Esophagus muscularis mucosa (tissue), 3 donors: ENCODE results near the gene MBD3L3.
"Not testable (repeated sequence)": the region's sequence is repeated elsewhere in the genome, so short reads cannot be mapped to it uniquely, and the experiment has no call there.

ENCODE experiments used
- CTCF ChIP-seq, 3 experiments: fragments of 200-600 bp in 2 of 3; fragments of 450-650 bp in 1 of 3; sonication (generic) in 2 of 3; IDR thresholded peaks; one replicate each; pipeline ENCODE4 v1.5.1; 2017 to 2019; ENCODE audit warnings: antibody characterized with exemption in 3 of 3, mild to moderate bottlenecking in 2 of 3, moderate library complexity in 1 of 3
- POLR2A ChIP-seq: fragments of 450-650 bp; IDR thresholded peaks from one replicate; pipeline ENCODE4 v1.6.1; 2017; ENCODE audit warnings: antibody characterized with exemption, moderate library complexity, mild to moderate bottlenecking, low read depth

GRCh38 chr19:7056371-7056770 lies 2.1 kb downstream of the MBD3L3 start:
- TF ChIP-seq POLR2A; CTCF (IDR thresholded peaks at IDR 0.05): not testable (repeated sequence)
